Endodermal cell (in vitro differentiated cells): ENCODE measurements around the gene SPDYE3. TPM values are rescaled to one million over a fixed set of nuclear protein-coding genes. Genes with fewer than 3 reads are reported as not detected.
A peak's percentile ranks its signal among the peaks of the same experiment; 100 is the strongest.
"Not testable (repeated sequence)": the region's sequence is repeated elsewhere in the genome, so short reads cannot be mapped to it uniquely, and the experiment has no call there.

ENCODE experiments used
- DNase-seq: peaks from one replicate; pipeline ENCODE4 v3.0.0-alpha.2; 2017
- H3K27ac ChIP-seq: 2 replicates; pipeline ENCODE4 v1.5.1; 2013; ENCODE audit warnings: mild to moderate bottlenecking, low read depth, low read length, moderate library complexity
- H3K27me3 ChIP-seq: 2 replicates; pipeline ENCODE4 v1.6.1; 2013; ENCODE audit warnings: mild to moderate bottlenecking, low read length, moderate library complexity; ENCODE audit not compliant: insufficient read depth, control insufficient read depth, poor library complexity, severe bottlenecking
- H3K36me3 ChIP-seq: 2 replicates; pipeline ENCODE4 v1.7.0; 2013; ENCODE audit warnings: mild to moderate bottlenecking, low read length, moderate library complexity; ENCODE audit not compliant: control insufficient read depth, insufficient read depth
- H3K4me1 ChIP-seq: one replicate; pipeline ENCODE4 v1.7.0; 2013; ENCODE audit warnings: low read length; ENCODE audit not compliant: control insufficient read depth, insufficient read depth
- H3K4me3 ChIP-seq: 2 replicates; pipeline ENCODE4 v1.5.1; 2013; ENCODE audit warnings: mild to moderate bottlenecking, low read length, moderate library complexity
- H3K9ac ChIP-seq: 2 replicates; pipeline ENCODE4 v1.6.1; 2013; ENCODE audit warnings: mild to moderate bottlenecking, low read length, moderate library complexity; ENCODE audit not compliant: poor library complexity, severe bottlenecking; ENCODE audit errors: extremely low read depth
- H3K9me3 ChIP-seq: 2 replicates; pipeline ENCODE4 v1.6.1; 2013; ENCODE audit warnings: mild to moderate bottlenecking, low read length, moderate library complexity; ENCODE audit not compliant: control insufficient read depth
- H3K27ac Mint-ChIP-seq: 2 replicates; pipeline ENCODE4 v1.8.0; 2020; ENCODE audit warnings: mixed read lengths
- H3K27me3 Mint-ChIP-seq: 2 replicates; pipeline ENCODE4 v1.8.0; 2021; ENCODE audit warnings: mild to moderate bottlenecking, mixed read lengths; ENCODE audit not compliant: insufficient read depth
- H3K36me3 Mint-ChIP-seq: 2 replicates; pipeline ENCODE4 v1.8.0; 2020; ENCODE audit warnings: low read depth, mixed read lengths
- H3K4me1 Mint-ChIP-seq: 2 replicates; pipeline ENCODE4 v1.8.0; 2020; ENCODE audit warnings: mixed read lengths
- H3K4me3 Mint-ChIP-seq: 2 replicates; pipeline ENCODE4 v1.8.0; 2020; ENCODE audit warnings: mild to moderate bottlenecking, moderate library complexity, mixed read lengths
- H3K9me3 Mint-ChIP-seq: 2 replicates; pipeline ENCODE4 v1.8.0; 2020; ENCODE audit warnings: mild to moderate bottlenecking, mixed read lengths
- WGBS, 2 experiments: methylation state at CpG; one replicate each; pipeline versions ENCODE4 v1.1.5 to v1.1.7; 2013; ENCODE audit warnings: missing lambda C conversion rate in 2 of 2, mixed read lengths in 1 of 2; ENCODE audit not compliant: insufficient coverage in 1 of 2, insufficient read length in 1 of 2; 5-methylcytosine and 5-hydroxymethylcytosine counted together
- total RNA-seq, 2 donors: library from RNA; stranded (reverse); fragmentation: NEBNext Ultra II Directional in 1 of 2; extraction: Animal tissue kit (Norgen Biotek cat#: 25700) in 1 of 2; gene quantifications; 2 replicates in 1 of 2; 3 replicates in 1 of 2; pipeline ENCODE4 v1.2.1, GENCODE V29; 2021
- TF ChIP-seq, protein P1 (sequence below): fragments of 200-600 bp; sonication (generic); conservative IDR thresholded peaks from 2 replicates; pipeline ENCODE4 v1.5.0; 2021; ENCODE audit warnings: antibody characterized with exemption, mild to moderate bottlenecking

The SPDYE3 gene
- total RNA-seq, 2 donors from 2014 or later = not detected

DNA sequence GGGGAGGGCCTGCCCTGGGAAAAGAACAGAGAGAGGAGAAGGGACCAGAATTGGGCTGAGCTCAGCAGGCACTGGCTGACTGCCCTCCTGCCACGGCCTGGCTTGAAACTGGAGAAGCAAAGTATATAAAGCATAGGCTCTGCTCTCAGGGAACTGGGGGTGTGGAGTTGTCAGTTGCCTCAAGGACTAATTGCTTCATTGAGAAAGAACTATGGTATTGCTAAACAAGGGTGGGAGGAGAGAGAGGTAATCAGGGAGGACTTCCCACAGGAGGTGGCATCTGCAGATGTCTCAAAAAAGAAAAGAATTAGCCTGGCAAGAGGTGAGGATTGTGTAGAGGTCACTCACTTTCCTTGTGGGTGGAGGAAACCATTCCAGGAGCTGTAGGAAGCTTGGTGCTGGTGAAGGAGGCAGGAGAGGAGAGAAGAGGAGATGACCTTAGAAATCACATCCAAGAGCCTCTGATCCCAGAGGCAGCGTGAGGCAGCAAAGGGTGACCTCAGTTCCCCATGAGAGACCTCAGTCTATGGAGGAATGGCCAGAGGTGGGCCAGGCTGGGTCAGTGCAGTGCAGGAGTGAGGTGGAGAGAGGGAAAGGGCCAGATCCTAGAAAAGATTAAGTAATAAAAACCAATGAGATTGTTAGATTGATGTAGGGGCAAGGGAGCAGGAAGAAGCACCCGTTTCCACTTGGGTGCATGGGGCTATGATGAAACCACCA, 52.8 kb downstream of the SPDYE3 start:
- Mint-ChIP-seq H3K27ac (no peak overlapping the region), H3K4me1 (no peaks in the 10 kb centered on the region), H3K4me3 (no peak overlapping the region), H3K9me3 (no peaks in the 10 kb centered on the region), H3K27me3 (no peaks in the 10 kb centered on the region), H3K36me3 (peaks cover 69% of the 10 kb centered on the region)
- Histone ChIP-seq H3K9ac (no peak overlapping the region), H3K9me3 (no peaks in the 10 kb centered on the region), H3K4me1 (no peaks in the 10 kb centered on the region), H3K36me3 (peaks cover 76% of the 10 kb centered on the region), H3K4me3 (no peak overlapping the region), H3K27me3 (no peaks in the 10 kb centered on the region), H3K27ac (no peak overlapping the region)
- TF ChIP-seq, protein P1, sequence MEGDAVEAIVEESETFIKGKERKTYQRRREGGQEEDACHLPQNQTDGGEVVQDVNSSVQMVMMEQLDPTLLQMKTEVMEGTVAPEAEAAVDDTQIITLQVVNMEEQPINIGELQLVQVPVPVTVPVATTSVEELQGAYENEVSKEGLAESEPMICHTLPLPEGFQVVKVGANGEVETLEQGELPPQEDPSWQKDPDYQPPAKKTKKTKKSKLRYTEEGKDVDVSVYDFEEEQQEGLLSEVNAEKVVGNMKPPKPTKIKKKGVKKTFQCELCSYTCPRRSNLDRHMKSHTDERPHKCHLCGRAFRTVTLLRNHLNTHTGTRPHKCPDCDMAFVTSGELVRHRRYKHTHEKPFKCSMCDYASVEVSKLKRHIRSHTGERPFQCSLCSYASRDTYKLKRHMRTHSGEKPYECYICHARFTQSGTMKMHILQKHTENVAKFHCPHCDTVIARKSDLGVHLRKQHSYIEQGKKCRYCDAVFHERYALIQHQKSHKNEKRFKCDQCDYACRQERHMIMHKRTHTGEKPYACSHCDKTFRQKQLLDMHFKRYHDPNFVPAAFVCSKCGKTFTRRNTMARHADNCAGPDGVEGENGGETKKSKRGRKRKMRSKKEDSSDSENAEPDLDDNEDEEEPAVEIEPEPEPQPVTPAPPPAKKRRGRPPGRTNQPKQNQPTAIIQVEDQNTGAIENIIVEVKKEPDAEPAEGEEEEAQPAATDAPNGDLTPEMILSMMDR = no peak
- 83 to 97% methylated on average over 3 of the region's 3 CpGs for WGBS, 2 experiments
- DNase-seq = no peak

DNA sequence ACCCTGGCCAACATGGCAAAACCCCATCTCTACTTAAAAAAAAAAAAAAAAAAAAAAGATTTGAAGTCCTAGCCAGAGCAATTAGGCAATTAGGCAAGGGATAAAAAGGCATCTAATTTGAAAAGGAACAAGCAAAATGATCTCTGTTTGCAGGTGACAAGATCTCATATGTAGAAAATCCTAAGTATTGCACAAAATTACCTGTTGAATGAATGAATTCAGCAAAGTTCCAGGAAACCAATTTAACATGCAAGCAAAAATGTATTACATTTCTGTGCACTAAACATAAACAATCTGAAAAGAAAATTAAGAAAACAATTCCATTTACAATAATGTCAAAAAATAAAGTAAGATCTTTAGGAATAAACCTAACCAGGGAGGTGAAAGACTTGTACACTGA, 55.6 kb downstream of the SPDYE3 start:
- H3K4me3 Mint-ChIP-seq = no peak overlapping the region
- Histone ChIP-seq H3K36me3 (peaks cover 61% of the 10 kb centered on the region), H3K9me3 (no peaks in the 10 kb centered on the region), H3K9ac (no peak overlapping the region), H3K4me3 (no peak overlapping the region), H3K4me1 (no peaks in the 10 kb centered on the region), H3K27ac (no peak overlapping the region), H3K27me3 (no peaks in the 10 kb centered on the region)
- H3K9me3 Mint-ChIP-seq = no peaks in the 10 kb centered on the region
- TF ChIP-seq, protein P1 = no peak
- peaks cover 76% of the 10 kb centered on the region for H3K36me3 Mint-ChIP-seq
- no peaks in the 10 kb centered on the region for H3K27me3 Mint-ChIP-seq
- H3K27ac Mint-ChIP-seq = no peak overlapping the region
- no peaks in the 10 kb centered on the region for H3K4me1 Mint-ChIP-seq
- no peak for DNase-seq

DNA sequence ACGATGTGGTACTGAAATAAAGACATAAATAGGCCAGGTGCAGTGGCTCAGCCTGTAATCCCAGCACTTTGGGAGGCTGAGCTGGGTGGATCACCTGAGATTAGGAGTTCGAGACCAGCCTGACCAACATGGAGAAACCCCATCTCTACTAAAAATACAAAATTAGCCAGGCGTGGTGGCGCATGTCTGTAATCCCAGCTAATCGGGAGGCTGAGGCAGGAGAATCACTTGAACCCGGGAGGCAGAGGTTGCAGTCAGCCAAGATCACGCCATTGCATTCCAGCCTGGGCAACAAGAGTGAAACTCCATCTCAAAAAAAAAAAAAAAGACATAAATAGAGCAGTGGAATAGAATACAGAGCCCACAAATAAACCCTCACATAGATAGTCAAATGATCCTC, 56.3 kb downstream of the SPDYE3 start:
- not testable (repeated sequence) for H3K27me3 ChIP-seq, H3K4me3 Mint-ChIP-seq, H3K27ac Mint-ChIP-seq, H3K9me3 Mint-ChIP-seq, H3K4me3 ChIP-seq, H3K4me1 Mint-ChIP-seq, H3K27me3 Mint-ChIP-seq, DNase-seq, H3K27ac ChIP-seq, H3K4me1 ChIP-seq, H3K9me3 ChIP-seq, H3K9ac ChIP-seq
- H3K36me3 Mint-ChIP-seq = peaks cover 72% of the 10 kb centered on the region
- 86 to 98% methylated on average over 4 to 7 of the region's 7 CpGs for WGBS, 2 experiments
- H3K36me3 ChIP-seq = peaks cover 65% of the 10 kb centered on the region

DNA sequence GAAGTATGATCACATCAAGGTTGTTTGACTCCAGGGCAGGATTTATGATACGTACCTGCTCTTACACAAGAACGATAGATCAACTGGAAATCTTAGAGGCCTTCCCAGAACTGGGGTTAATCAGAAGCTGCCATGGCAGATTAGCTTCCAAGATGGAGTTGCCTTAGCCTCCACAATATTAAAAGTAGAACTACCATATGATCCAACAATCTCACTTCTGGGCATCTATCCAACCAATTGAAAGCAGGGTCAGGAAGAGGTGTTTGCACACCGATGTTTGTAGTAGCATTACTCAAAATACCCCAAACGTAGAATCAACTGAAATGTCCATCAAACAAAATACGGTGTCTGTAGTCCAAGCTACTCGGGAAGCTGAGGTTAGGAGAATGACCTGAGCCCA, 57.0 kb downstream of the SPDYE3 start:
- Mint-ChIP-seq H3K4me1 (no peaks in the 10 kb centered on the region), H3K9me3 (no peaks in the 10 kb centered on the region), H3K4me3 (no peak overlapping the region), H3K36me3 (peaks cover 65% of the 10 kb centered on the region), H3K27ac (no peak overlapping the region), H3K27me3 (no peaks in the 10 kb centered on the region)
- 95 to 100% methylated on average over 4 to 6 of the region's 6 CpGs for WGBS, 2 experiments
- TF ChIP-seq, protein P1 = no peak
- Histone ChIP-seq H3K9ac (no peak overlapping the region), H3K4me1 (no peaks in the 10 kb centered on the region), H3K27me3 (no peaks in the 10 kb centered on the region), H3K4me3 (no peak overlapping the region), H3K9me3 (no peaks in the 10 kb centered on the region), H3K27ac (no peak overlapping the region), H3K36me3 (peaks cover 58% of the 10 kb centered on the region)
- no peak for DNase-seq

DNA sequence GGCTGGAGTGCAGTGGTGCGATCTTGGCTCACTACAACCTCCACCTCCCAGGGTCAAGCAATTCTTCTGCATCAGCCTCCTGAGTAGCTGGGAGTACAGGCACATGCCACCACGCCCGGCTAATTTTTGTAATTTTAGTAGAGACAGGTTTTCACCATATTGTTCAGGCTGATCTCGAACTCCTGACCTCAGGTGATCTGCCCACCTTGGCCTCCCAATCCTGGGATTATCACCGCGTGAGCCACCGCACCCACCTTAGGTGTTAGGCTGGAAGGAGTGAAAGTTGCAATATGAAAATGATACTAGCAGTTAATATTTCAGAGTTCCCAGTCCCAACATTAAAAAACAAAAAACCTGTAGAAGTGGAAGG, 58.5 kb downstream of the SPDYE3 start:
- H3K36me3 Mint-ChIP-seq = peaks cover 54% of the 10 kb centered on the region
- not testable (repeated sequence) for H3K4me1 ChIP-seq, H3K27ac ChIP-seq, DNase-seq, H3K4me3 Mint-ChIP-seq, H3K9ac ChIP-seq, H3K4me3 ChIP-seq, H3K9me3 ChIP-seq, H3K27me3 Mint-ChIP-seq, H3K9me3 Mint-ChIP-seq, H3K4me1 Mint-ChIP-seq, H3K27me3 ChIP-seq
- H3K27ac Mint-ChIP-seq = peak overlapping the region; percentile 68
- H3K36me3 ChIP-seq = peaks cover 45% of the 10 kb centered on the region
- 97 to 98% methylated on average over 5 to 7 of the region's 7 CpGs for whole genome bisulfite sequencing, 2 experiments
